ENCODE results near the gene NPHP4.
"Not testable (repeated sequence)": the region's sequence is repeated elsewhere in the genome, so short reads cannot be mapped to it uniquely, and the experiment has no call there.

The NPHP4 gene

GRCh38 chr1:6025269-6026094 lies 33.3 kb upstream of the NPHP4 start:
- DNase-seq (ENCODE audit: low read depth) = no peak
- H3K4me3 ChIP-seq (ENCODE audit: low read depth, low read length) = no peak overlapping the region

DNA sequence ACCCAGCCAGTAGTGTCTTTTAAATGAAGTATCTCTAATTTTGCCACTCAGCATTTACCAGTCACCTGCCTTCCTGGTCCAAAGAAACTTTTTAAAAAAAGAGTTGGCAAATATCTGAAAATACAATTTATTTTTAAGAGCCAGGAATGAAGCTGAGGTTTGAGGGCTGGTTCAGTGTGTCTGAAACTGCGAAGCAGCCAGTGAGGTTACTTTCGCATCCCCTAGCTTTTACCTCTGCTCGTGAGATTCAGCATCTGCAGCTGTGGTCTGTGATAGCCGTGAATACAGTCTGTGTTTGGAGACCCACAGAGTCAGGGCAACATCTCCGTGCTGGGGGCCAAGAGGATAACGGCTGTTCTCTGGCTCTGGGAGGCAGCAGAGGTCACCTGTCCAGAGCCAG lies 32.2 kb upstream of the NPHP4 start:
- H3K4me3 ChIP-seq (ENCODE audit: low read depth, low read length) = no peak overlapping the region
- DNase-seq (ENCODE audit: low read depth) = no peak

DNA sequence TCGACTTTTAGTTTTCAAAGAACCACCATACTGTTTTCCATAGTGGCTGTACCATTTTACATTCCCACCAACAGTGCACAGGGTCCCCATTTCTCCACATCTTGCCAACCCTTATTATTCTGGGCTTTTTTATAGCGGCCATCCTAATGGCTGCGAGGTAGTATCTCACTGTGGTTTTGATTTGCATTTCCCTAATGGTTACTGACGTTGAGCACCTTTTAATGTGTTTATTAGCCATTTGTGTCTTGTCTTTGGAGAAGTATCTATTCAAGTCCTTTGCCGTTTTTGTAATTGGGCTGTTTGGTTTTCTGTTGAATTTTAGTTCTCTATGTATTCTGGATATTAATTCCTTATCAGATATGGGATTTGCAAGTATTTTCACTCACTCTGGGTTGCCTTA lies 31.1 kb upstream of the NPHP4 start:
- DNase-seq (ENCODE audit: low read depth) = no peak
- no peak overlapping the region for H3K4me3 ChIP-seq (ENCODE audit: low read depth, low read length)

GRCh38 chr1:6022193-6022592 lies 30.0 kb upstream of the NPHP4 start:
- DNase-seq (ENCODE audit: low read depth) = no peak
- no peak overlapping the region for H3K4me3 ChIP-seq (ENCODE audit: low read depth, low read length)

- H3K4me3 ChIP-seq (ENCODE audit: low read depth, low read length) = no peak overlapping the region
- DNase-seq (ENCODE audit: low read depth) = no peak
These were observed 27.1 kb upstream of the NPHP4 start for GRCh38 chr1:6019166-6019845.

- not testable (repeated sequence) for DNase-seq (ENCODE audit: low read depth); H3K4me3 ChIP-seq (ENCODE audit: low read depth, low read length)
These were observed 25.4 kb upstream of the NPHP4 start for GRCh38 chr1:6017654-6018053.

DNA sequence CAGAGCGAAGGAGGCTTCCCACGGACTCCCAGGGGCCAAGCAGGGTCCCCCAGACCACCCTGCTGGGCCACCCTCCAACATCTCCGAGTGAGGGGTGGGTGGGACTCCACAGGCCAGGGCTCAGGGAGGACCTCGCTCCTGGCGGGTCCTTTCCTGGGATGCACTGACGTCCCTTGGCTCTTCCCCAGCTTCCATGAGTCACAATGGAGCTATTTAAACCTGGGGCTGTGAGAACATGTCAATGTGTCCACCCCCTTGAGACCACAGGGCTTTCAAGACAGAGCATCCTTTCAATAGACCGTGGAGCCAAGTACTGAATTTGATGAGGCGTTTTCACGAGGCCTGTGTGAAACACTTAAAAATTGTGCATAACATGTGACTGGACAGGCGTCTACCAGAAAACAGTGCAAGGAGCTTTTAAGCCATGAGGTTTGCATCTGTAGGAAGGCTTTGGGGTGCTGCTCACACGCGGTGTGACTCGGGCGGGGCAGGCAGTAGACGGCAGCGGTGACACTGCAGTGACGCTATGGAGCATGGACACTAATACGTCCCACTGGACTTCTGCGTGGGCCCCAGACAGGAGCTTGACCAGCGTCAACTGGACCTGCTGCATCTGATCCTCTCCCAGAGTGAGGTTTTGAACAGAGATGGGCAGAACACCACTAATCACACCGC lies 24.1 kb upstream of the NPHP4 start:
- no peak overlapping the region for H3K4me3 ChIP-seq (ENCODE audit: low read depth, low read length)
- peak; percentile 42 for DNase-seq (ENCODE audit: low read depth)

GRCh38 chr1:6014130-6014999 lies 22.1 kb upstream of the NPHP4 start:
- no peak for DNase-seq (ENCODE audit: low read depth)
- H3K4me3 ChIP-seq (ENCODE audit: low read depth, low read length) = no peak overlapping the region

- no peak overlapping the region for H3K4me3 ChIP-seq (ENCODE audit: low read depth, low read length)
- no peak for DNase-seq (ENCODE audit: low read depth)
These were observed 21.3 kb upstream of the NPHP4 start for GRCh38 chr1:6013491-6013890.

GRCh38 chr1:6012529-6013318 lies 20.5 kb upstream of the NPHP4 start:
- H3K4me3 ChIP-seq (ENCODE audit: low read depth, low read length) = no peak overlapping the region
- no peak for DNase-seq (ENCODE audit: low read depth)

- no peak overlapping the region for H3K4me3 ChIP-seq (ENCODE audit: low read depth, low read length)
These were observed 19.7 kb upstream of the NPHP4 start for GRCh38 chr1:6011946-6012258.

GRCh38 chr1:6011161-6011945 lies 19.1 kb upstream of the NPHP4 start:
- H3K4me3 ChIP-seq (ENCODE audit: low read depth, low read length) = no peak overlapping the region

More at GRCh38 chr1:6011946-6012258, 19.7 kb upstream of the NPHP4 start:
- DNase-seq (ENCODE audit: low read depth) = no peak

DNA sequence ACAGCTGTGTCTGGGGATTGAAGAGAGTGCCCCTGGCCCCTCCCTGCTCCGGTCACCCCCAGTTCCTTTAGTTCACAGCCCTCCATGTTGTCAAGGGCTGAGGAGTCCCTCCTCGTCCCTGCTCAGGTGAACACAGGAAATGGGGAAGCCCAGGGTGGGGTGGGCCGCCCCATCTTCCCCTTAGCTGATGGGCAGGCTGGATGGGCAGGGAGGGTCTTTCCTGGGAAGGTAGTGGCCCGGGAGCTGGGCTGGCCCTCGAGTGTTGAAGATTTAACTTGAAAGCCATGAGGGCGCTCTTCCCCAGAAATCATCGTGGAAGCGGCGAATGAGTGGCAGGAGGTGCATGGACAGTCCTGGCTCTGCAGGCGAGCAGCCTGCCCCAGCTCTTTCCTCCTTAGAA lies 18.3 kb upstream of the NPHP4 start:
- no peak for DNase-seq (ENCODE audit: low read depth)
- H3K4me3 ChIP-seq (ENCODE audit: low read depth, low read length) = no peak overlapping the region

More at GRCh38 chr1:6011161-6011945, 19.1 kb upstream of the NPHP4 start:
- DNase-seq (ENCODE audit: low read depth) = no peak

- DNase-seq (ENCODE audit: low read depth) = no peak
These were observed 17.2 kb upstream of the NPHP4 start for GRCh38 chr1:6009120-6010040.

DNA sequence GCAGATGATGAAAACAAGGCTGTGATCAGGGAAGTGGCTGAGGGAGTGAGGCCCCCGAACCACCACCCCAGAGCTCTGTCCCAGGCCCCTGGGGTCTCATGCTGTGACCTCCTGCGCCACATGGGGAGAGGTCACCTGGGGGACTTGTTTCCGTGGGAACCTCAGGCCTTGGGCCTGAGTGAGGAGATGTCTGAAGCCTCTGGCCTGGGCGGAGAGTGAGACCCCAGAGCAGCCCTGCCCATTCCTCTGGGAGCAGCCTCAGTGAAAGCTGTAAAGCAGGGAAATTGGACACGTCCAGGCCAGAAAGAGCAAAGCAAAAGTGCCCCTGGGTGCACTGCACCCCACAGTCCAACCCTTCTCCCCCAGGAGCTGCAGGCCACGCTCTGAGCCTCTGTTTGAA lies 16.5 kb upstream of the NPHP4 start:
- DNase-seq (ENCODE audit: low read depth) = no peak
- no peak overlapping the region for H3K4me3 ChIP-seq (ENCODE audit: low read depth, low read length)

More at GRCh38 chr1:6009120-6010040, 17.2 kb upstream of the NPHP4 start:
- no peak overlapping the region for H3K4me3 ChIP-seq (ENCODE audit: low read depth, low read length)

- no peak for DNase-seq (ENCODE audit: low read depth)
- no peak overlapping the region for H3K4me3 ChIP-seq (ENCODE audit: low read depth, low read length)
These were observed 15.8 kb upstream of the NPHP4 start for GRCh38 chr1:6008084-6008415.
